HUES6 (cell line): ENCODE measurements around the gene SLC9C2.
"Not testable (repeated sequence)": the region's sequence is repeated elsewhere in the genome, so short reads cannot be mapped to it uniquely, and the experiment has no call there.

Source experiments
- H3K27ac ChIP-seq: 2 replicates; pipeline ENCODE4 v1.7.0; 2013; ENCODE audit warnings: low read depth, mild to moderate bottlenecking, low read length, inconsistent platforms
- H3K27me3 ChIP-seq: 2 replicates; pipeline ENCODE4 v1.6.1; 2013; ENCODE audit warnings: low read length; ENCODE audit not compliant: control insufficient read depth, insufficient read depth
- H3K36me3 ChIP-seq: 2 replicates; pipeline ENCODE4 v1.6.1; 2013; ENCODE audit warnings: low read length; ENCODE audit not compliant: control insufficient read depth, insufficient read depth
- H3K4me1 ChIP-seq: 2 replicates; pipeline ENCODE4 v1.6.1; 2013; ENCODE audit warnings: low read length; ENCODE audit not compliant: control insufficient read depth, insufficient read depth
- H3K4me3 ChIP-seq: 2 replicates; pipeline ENCODE4 v1.5.1; 2013; ENCODE audit warnings: low read depth, low read length
- H3K9ac ChIP-seq: one replicate; pipeline ENCODE4 v1.6.1; 2013; ENCODE audit warnings: mild to moderate bottlenecking, low read length
- H3K9me3 ChIP-seq: 2 replicates; pipeline ENCODE4 v1.6.1; 2013; ENCODE audit warnings: low read depth, low read length; ENCODE audit not compliant: control insufficient read depth, insufficient read depth

The SLC9C2 gene

DNA sequence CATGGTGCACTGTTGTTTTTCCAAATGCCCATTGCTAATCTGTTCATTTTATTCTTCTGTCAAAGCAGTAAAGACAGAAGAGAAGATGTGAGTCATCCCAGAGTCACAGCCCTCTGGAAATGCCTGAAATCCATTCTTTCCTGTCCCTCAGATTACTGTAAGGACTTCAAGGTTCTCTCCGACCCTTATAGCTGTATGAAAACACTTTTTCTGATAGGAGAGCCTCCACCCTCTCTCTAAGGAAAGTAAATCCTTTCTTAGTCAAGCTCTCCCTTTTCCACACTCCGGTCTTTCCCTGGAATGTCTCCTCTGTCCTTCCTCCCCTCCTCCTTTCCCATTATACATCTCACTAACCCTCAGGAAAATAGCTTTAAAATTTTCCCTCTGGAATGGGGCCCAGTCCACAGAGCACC, 129.3 kb downstream of the SLC9C2 start:
- Histone ChIP-seq H3K9ac (peak overlapping the region; percentile 35), H3K27me3 (no peaks in the 10 kb centered on the region), H3K9me3 (peaks cover 35% of the 10 kb centered on the region), H3K27ac (peak overlapping the region; percentile 59; the same call in 1 of the 2 replicates), H3K36me3 (peaks cover 27% of the 10 kb centered on the region), H3K4me1 (peaks cover 6% of the 10 kb centered on the region), H3K4me3 (no peak overlapping the region; the same call in 1 of the 2 replicates)

GRCh38 chr1:173470608-173471007, 132.3 kb downstream of the SLC9C2 start:
- Histone ChIP-seq H3K4me1 (peaks cover 3% of the 10 kb centered on the region; the same call in 1 of the 2 replicates), H3K9ac (no peak overlapping the region), H3K36me3 (peaks cover 42% of the 10 kb centered on the region), H3K27me3 (no peaks in the 10 kb centered on the region), H3K9me3 (peaks cover 57% of the 10 kb centered on the region), H3K27ac (no peak overlapping the region), H3K4me3 (no peak overlapping the region)

GRCh38 chr1:173469656-173470055, 133.2 kb downstream of the SLC9C2 start:
- peaks cover 42% of the 10 kb centered on the region for H3K36me3 ChIP-seq
- peaks cover 58% of the 10 kb centered on the region for H3K9me3 ChIP-seq
- H3K27ac ChIP-seq: no peak overlapping the region
- no peaks in the 10 kb centered on the region for H3K27me3 ChIP-seq
- peaks cover 3% of the 10 kb centered on the region; the same call in 1 of the 2 replicates for H3K4me1 ChIP-seq
- H3K9ac ChIP-seq: no peak overlapping the region
- H3K4me3 ChIP-seq: no peak overlapping the region

DNA sequence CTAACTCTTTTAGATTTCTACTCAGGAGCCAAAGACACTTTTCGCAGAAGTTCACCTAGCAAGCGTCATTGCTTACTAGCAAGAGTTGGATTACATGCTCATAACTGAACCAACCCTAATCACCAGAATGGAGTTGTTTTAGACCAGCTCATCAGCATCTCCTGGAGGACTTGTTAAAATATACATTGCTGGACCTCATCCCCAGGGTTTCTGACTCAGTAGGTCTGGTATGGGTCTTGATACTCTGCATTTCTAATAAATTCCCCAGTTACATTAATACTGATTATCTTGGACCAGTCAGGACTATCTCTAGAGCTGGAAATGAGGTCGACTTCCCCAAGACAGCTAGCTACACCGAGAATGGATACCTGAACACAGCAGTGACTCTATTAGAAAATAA, 135.4 kb downstream of the SLC9C2 start:
- Histone ChIP-seq H3K4me1 (no peaks in the 10 kb centered on the region), H3K27ac (no peak overlapping the region), H3K9me3 (peaks cover 67% of the 10 kb centered on the region), H3K36me3 (peaks cover 30% of the 10 kb centered on the region), H3K4me3 (no peak overlapping the region), H3K9ac (no peak overlapping the region), H3K27me3 (no peaks in the 10 kb centered on the region)

DNA sequence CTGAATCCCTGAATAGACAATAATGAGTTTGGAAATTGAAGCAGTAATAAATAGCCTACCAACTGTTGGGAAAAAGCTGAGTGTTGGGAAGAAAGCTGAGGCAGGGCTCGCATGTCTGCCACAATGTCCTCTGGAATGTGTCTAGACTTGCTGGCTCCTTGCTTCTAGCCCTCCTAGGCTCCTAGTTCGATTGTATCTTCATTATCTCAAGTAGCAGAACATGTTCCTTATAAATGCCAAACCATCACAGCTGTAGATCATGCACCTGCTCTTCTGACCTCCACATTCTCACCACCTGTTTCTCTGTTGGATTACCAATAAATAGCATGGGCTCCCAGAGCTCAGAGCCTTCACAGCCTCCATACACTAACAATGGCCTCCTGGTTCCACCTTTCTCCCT, 138.7 kb downstream of the SLC9C2 start:
- Histone ChIP-seq H3K9me3 (peaks cover 37% of the 10 kb centered on the region), H3K36me3 (peaks cover 44% of the 10 kb centered on the region)
- not testable (repeated sequence) for H3K4me1 ChIP-seq, H3K9ac ChIP-seq, H3K27ac ChIP-seq, H3K4me3 ChIP-seq, H3K27me3 ChIP-seq

GRCh38 chr1:173462666-173463065, 140.2 kb downstream of the SLC9C2 start:
- Histone ChIP-seq H3K36me3 (peaks cover 32% of the 10 kb centered on the region), H3K9me3 (peaks cover 27% of the 10 kb centered on the region)
- not testable (repeated sequence) for H3K27ac ChIP-seq, H3K4me3 ChIP-seq, H3K9ac ChIP-seq, H3K27me3 ChIP-seq, H3K4me1 ChIP-seq

GRCh38 chr1:173459885-173460284, 143.0 kb downstream of the SLC9C2 start:
- H3K9me3 ChIP-seq: peaks cover 11% of the 10 kb centered on the region; the same call in 1 of the 2 replicates
- no peak overlapping the region for H3K27ac ChIP-seq
- H3K4me1 ChIP-seq: no peaks in the 10 kb centered on the region
- peaks cover 27% of the 10 kb centered on the region for H3K36me3 ChIP-seq
- no peaks in the 10 kb centered on the region for H3K27me3 ChIP-seq
- H3K4me3 ChIP-seq: no peak overlapping the region
- H3K9ac ChIP-seq: no peak overlapping the region

GRCh38 chr1:173454966-173455524, 147.8 kb downstream of the SLC9C2 start:
- H3K27ac ChIP-seq: no peak overlapping the region
- peaks cover 13% of the 10 kb centered on the region for H3K4me1 ChIP-seq
- H3K9ac ChIP-seq: no peak overlapping the region
- peaks cover 10% of the 10 kb centered on the region for H3K36me3 ChIP-seq
- no peaks in the 10 kb centered on the region for H3K27me3 ChIP-seq
- no peak overlapping the region for H3K4me3 ChIP-seq
- H3K9me3 ChIP-seq: no peaks in the 10 kb centered on the region

DNA sequence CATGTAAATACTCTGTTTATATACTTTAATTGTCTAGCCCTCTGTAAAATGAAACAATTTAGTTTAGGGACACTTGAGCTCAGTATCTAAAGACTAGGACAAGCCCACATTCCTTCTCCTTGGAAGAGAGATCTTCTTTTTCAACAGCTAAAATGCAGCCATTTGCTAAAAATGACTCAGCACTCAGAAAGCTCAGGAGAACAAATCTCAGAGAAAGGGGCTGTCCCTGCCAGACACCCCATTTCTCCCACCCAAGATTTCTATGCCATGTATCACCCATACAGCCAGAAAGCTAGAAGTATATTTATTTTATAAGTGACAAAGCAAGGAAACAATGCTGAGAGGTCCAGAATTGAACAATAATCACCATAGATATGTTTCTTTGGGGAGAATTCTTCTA, 148.9 kb downstream of the SLC9C2 start:
- peak overlapping the region; percentile 19 for H3K9ac ChIP-seq
- H3K27ac ChIP-seq: peak overlapping the region; percentile 80
- H3K4me3 ChIP-seq: no peak overlapping the region
- H3K9me3 ChIP-seq: no peaks in the 10 kb centered on the region
- H3K4me1 ChIP-seq: peaks cover 24% of the 10 kb centered on the region
- H3K27me3 ChIP-seq: no peaks in the 10 kb centered on the region
- H3K36me3 ChIP-seq: 0 out of 2 replicates have a peak, but pooled peaks cover 7% of the 10 kb centered on the region

- Histone ChIP-seq H3K4me1 (peaks cover 28% of the 10 kb centered on the region), H3K27me3 (no peaks in the 10 kb centered on the region), H3K4me3 (no peak overlapping the region), H3K9ac (no peak overlapping the region), H3K27ac (no peak overlapping the region), H3K9me3 (peaks cover 6% of the 10 kb centered on the region; the same call in 1 of the 2 replicates), H3K36me3 (peaks cover 10% of the 10 kb centered on the region; the same call in 1 of the 2 replicates)
Measured at GRCh38 chr1:173451981-173452380, 150.9 kb downstream of the SLC9C2 start.
